ENCODE results near the gene R3HDML.
"Not testable (repeated sequence)": the region's sequence is repeated elsewhere in the genome, so short reads cannot be mapped to it uniquely, and the experiment has no call there.

Gene R3HDML

GRCh38 chr20:44328428-44328827 is 8.4 kb upstream of the R3HDML start:
- no peak for DNase-seq

- DNase-seq: no peak
Observed at GRCh38 chr20:44331201-44331600, 5.6 kb upstream of the R3HDML start.

- DNase-seq: no peak
Observed at GRCh38 chr20:44334306-44334705, 2.5 kb upstream of the R3HDML start.

- DNase-seq: no peak
Observed at GRCh38 chr20:44334709-44335108, 2.1 kb upstream of the R3HDML start.

GRCh38 chr20:44335675-44336074 is 1.2 kb upstream of the R3HDML start:
- DNase-seq: no peak

- no peak for DNase-seq
Observed at GRCh38 chr20:44336086-44336485, 757 bp upstream of the R3HDML start.

- DNase-seq: no peak
Observed at GRCh38 chr20:44342248-44342647, 5.4 kb downstream of the R3HDML start.

GRCh38 chr20:44343162-44343675 is 6.4 kb downstream of the R3HDML start:
- DNase-seq: no peak

- DNase-seq: no peak
Observed at GRCh38 chr20:44344723-44345122, 7.9 kb downstream of the R3HDML start.

GRCh38 chr20:44345147-44345546 is 8.3 kb downstream of the R3HDML start:
- DNase-seq: no peak

- not testable (repeated sequence) for DNase-seq
Observed at GRCh38 chr20:44345941-44346340, 9.1 kb downstream of the R3HDML start.

- no peak for DNase-seq
Observed at GRCh38 chr20:44348168-44348659, 11.4 kb downstream of the R3HDML start.

GRCh38 chr20:44349349-44349748 is 12.5 kb downstream of the R3HDML start:
- no peak for DNase-seq

GRCh38 chr20:44350567-44350966 is 13.7 kb downstream of the R3HDML start:
- no peak for DNase-seq

GRCh38 chr20:44354979-44355497 is 18.2 kb downstream of the R3HDML start:
- no peak for DNase-seq

- DNase-seq: no peak
Observed at GRCh38 chr20:44355498-44356352, 18.9 kb downstream of the R3HDML start, which contains the start of gene HNF4A. Gene HNF4A (plus strand): TSS chr20:44355699. CDS start chr20:44355805, 106 bp downstream.

GRCh38 chr20:44356353-44356723 is 19.5 kb downstream of the R3HDML start:
- DNase-seq: no peak

- no peak for DNase-seq
Observed at GRCh38 chr20:44357020-44357419, 20.2 kb downstream of the R3HDML start.

- DNase-seq: no peak
Observed at GRCh38 chr20:44357555-44358125, 20.8 kb downstream of the R3HDML start.

- no peak for DNase-seq
Observed at GRCh38 chr20:44358776-44359175, 21.9 kb downstream of the R3HDML start.

GRCh38 chr20:44360221-44360620 is 23.4 kb downstream of the R3HDML start:
- no peak for DNase-seq

GRCh38 chr20:44361021-44361420 is 24.2 kb downstream of the R3HDML start:
- peak; percentile 10 for DNase-seq

- no peak for DNase-seq
Observed at GRCh38 chr20:44362466-44362940, 25.7 kb downstream of the R3HDML start.

- no peak for DNase-seq
Observed at GRCh38 chr20:44364068-44364467, 27.2 kb downstream of the R3HDML start.
